ENCODE results near the gene ADGRG6. TPM values are rescaled to one million over a fixed set of nuclear protein-coding genes. Genes with fewer than 3 reads are reported as not detected.

Gene ADGRG6
- total RNA-seq, 1 experiment from 2014 or later: 0.49 TPM

DNA sequence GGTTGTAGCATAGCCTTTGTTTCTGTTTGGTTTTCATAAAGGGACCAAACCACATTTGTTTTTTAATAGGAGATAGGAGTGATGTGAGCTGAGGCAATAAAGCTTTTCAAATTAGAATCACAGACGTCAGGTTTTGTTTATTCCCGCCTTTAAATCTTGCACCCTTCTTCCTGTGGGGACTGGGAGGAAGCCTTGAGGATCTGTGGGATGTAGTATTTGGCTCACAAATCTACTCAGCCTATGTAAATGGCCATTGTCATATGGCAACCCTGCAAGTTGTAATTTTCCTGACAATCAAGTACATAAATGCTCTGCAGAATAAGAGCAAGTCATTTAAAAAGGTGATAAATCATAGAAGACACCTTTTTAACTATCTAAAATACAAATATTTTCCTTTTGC, 110.4 kb downstream of the ADGRG6 start:
- DNase-seq (ENCODE audit: low spot score): no peak
- Histone ChIP-seq H3K27me3 (replicated peaks; ENCODE audit: insufficient read depth, low read depth, low read length, poor library complexity) (no peaks in the 10 kb centered on the region), H3K9me3 (ENCODE audit: low read depth, low read length, poor library complexity, severe bottlenecking) (no peaks in the 10 kb centered on the region), H3K36me3 (ENCODE audit: insufficient read depth, low read length, poor library complexity, severe bottlenecking) (no peaks in the 10 kb centered on the region), H3K4me3 (ENCODE audit: low read depth, low read length, poor library complexity, severe bottlenecking) (no peak overlapping the region), H3K4me1 (ENCODE audit: insufficient read depth, low read length, poor library complexity, severe bottlenecking) (peaks cover 20% of the 10 kb centered on the region), H3K27ac (ENCODE audit: low read depth, low read length, poor library complexity, severe bottlenecking) (no peak overlapping the region)
- POLR2A ChIA-PET (ENCODE audit: low non-redundant PET): no interaction called here
- BruUV-seq (replicated peaks): no TSS peak
- no peak for TF ChIP-seq EZH2 (IDR thresholded peaks at IDR 0.05; ENCODE audit: borderline replicate concordance, low read depth, low read length, poor library complexity, severe bottlenecking)
- TF ChIP-seq, protein P1, sequence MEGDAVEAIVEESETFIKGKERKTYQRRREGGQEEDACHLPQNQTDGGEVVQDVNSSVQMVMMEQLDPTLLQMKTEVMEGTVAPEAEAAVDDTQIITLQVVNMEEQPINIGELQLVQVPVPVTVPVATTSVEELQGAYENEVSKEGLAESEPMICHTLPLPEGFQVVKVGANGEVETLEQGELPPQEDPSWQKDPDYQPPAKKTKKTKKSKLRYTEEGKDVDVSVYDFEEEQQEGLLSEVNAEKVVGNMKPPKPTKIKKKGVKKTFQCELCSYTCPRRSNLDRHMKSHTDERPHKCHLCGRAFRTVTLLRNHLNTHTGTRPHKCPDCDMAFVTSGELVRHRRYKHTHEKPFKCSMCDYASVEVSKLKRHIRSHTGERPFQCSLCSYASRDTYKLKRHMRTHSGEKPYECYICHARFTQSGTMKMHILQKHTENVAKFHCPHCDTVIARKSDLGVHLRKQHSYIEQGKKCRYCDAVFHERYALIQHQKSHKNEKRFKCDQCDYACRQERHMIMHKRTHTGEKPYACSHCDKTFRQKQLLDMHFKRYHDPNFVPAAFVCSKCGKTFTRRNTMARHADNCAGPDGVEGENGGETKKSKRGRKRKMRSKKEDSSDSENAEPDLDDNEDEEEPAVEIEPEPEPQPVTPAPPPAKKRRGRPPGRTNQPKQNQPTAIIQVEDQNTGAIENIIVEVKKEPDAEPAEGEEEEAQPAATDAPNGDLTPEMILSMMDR (conservative IDR thresholded peaks at IDR 0.05; ENCODE audit: low read depth, low read length): no peak
- CTCF ChIA-PET: no interaction called here
- intact Hi-C loops (cut with micrococcal nuclease; ENCODE audit: unreplicated experiment): no loop called here

DNA sequence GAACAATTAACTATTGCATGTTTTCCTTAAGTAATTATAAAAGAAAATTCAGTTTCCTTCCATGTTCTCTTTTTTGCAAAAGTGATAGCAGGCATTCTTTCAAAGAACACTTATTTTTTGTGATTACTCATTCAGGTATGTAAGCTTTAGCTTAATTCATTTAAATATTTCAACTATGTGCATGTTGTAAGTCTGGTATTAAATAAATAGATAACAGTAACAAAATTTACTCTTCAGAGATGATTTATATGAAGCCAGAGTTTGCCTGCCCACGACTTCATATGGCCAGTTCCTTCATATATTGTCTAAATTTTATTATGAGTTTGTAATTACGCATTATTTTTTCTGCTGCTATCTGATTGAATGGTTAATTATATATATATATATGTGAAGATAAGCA, 110.9 kb downstream of the ADGRG6 start:
- Histone ChIP-seq H3K4me3 (ENCODE audit: low read depth, low read length, poor library complexity, severe bottlenecking) (no peak overlapping the region), H3K4me1 (ENCODE audit: insufficient read depth, low read length, poor library complexity, severe bottlenecking) (peaks cover 21% of the 10 kb centered on the region), H3K27me3 (replicated peaks; ENCODE audit: insufficient read depth, low read depth, low read length, poor library complexity) (no peaks in the 10 kb centered on the region), H3K27ac (ENCODE audit: low read depth, low read length, poor library complexity, severe bottlenecking) (no peak overlapping the region), H3K9me3 (ENCODE audit: low read depth, low read length, poor library complexity, severe bottlenecking) (no peaks in the 10 kb centered on the region), H3K36me3 (ENCODE audit: insufficient read depth, low read length, poor library complexity, severe bottlenecking) (no peaks in the 10 kb centered on the region)
- DNase-seq (ENCODE audit: low spot score): no peak
- no TSS peak for BruUV-seq (replicated peaks)
- intact Hi-C loops (cut with micrococcal nuclease; ENCODE audit: unreplicated experiment): no loop called here
- TF ChIP-seq, protein P1 (conservative IDR thresholded peaks at IDR 0.05; ENCODE audit: low read depth, low read length): no peak
- TF ChIP-seq EZH2 (IDR thresholded peaks at IDR 0.05; ENCODE audit: borderline replicate concordance, low read depth, low read length, poor library complexity, severe bottlenecking): no peak
- ChIA-PET CTCF (no interaction called here), POLR2A (ENCODE audit: low non-redundant PET) (no interaction called here)

DNA sequence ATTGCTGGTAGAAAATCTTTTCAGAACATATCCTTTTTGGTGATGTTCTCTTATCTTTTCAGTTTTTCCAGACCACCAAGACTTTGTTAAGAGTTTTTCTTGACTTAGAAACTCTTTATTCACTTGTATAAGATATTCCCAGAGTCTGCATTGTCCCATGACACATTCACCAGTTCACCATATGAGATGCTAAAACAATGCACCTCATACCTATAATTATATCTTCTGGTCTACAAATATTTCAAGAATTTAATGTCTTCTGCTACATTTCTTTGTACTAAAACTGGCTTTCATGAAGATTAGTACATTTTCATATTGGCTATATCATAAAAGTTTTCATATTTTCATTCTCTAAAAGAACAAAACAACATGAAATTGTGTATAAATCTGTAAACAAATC, 111.3 kb downstream of the ADGRG6 start:
- no peaks in the 10 kb centered on the region for H3K36me3 ChIP-seq (ENCODE audit: insufficient read depth, low read length, poor library complexity, severe bottlenecking)
- H3K27ac ChIP-seq (ENCODE audit: low read depth, low read length, poor library complexity, severe bottlenecking): no peak overlapping the region
- H3K4me1 ChIP-seq (ENCODE audit: insufficient read depth, low read length, poor library complexity, severe bottlenecking): peaks cover 21% of the 10 kb centered on the region
- no TSS peak for BruUV-seq (replicated peaks)
- ChIA-PET CTCF (no interaction called here), POLR2A (ENCODE audit: low non-redundant PET) (no interaction called here)
- TF ChIP-seq, protein P1 (conservative IDR thresholded peaks at IDR 0.05; ENCODE audit: low read depth, low read length): no peak
- TF ChIP-seq EZH2 (IDR thresholded peaks at IDR 0.05; ENCODE audit: borderline replicate concordance, low read depth, low read length, poor library complexity, severe bottlenecking): no peak
- H3K4me3 ChIP-seq (ENCODE audit: low read depth, low read length, poor library complexity, severe bottlenecking): no peak overlapping the region
- intact Hi-C loops (cut with micrococcal nuclease; ENCODE audit: unreplicated experiment): no loop called here
- H3K9me3 ChIP-seq (ENCODE audit: low read depth, low read length, poor library complexity, severe bottlenecking): no peaks in the 10 kb centered on the region
- no peaks in the 10 kb centered on the region for H3K27me3 ChIP-seq (replicated peaks; ENCODE audit: insufficient read depth, low read depth, low read length, poor library complexity)
- DNase-seq (ENCODE audit: low spot score): no peak

Data from A673 (cell line).